Activated B cell treated with CpG ODN at 0.5 μM for 24 hours (primary cell): ENCODE results near the gene ZDHHC1. TPM values are rescaled to one million over a fixed set of nuclear protein-coding genes. Genes with fewer than 3 reads are reported as not detected.

Experiments used
- ATAC-seq: fragments of 200-7000 bp; cut with Tn5 transposase; one replicate; pipeline ENCODE4 v1.10.0; 2021; ENCODE audit warnings: low read depth, mild to moderate bottlenecking, moderate library complexity
- CTCF ChIA-PET: fragments of 350-600 bp; sonication (Branson Sonifier 250); formaldehyde crosslinking; loops from one replicate; lab custom pipeline; 2021; ENCODE audit warnings: antibody characterized with exemption; lab: Charles Lee
- POLR2A ChIA-PET: fragments of 350-600 bp; sonication (Branson Sonifier 250); formaldehyde crosslinking; loops from one replicate; lab custom pipeline; 2021; ENCODE audit warnings: antibody characterized with exemption; lab: Charles Lee
- DNase-seq: peaks from one replicate; pipeline ENCODE4 v3.0.0; 2022
- H3K27ac Mint-ChIP-seq: one replicate; pipeline ENCODE4 v1.8.0; 2020; ENCODE audit warnings: mixed read lengths
- H3K27me3 Mint-ChIP-seq: one replicate; pipeline ENCODE4 v1.8.0; 2021; ENCODE audit warnings: mixed read lengths
- H3K36me3 Mint-ChIP-seq: one replicate; pipeline ENCODE4 v1.8.0; 2021; ENCODE audit warnings: low read depth, mixed read lengths
- H3K4me1 Mint-ChIP-seq: one replicate; pipeline ENCODE4 v1.8.0; 2021; ENCODE audit warnings: mixed read lengths
- H3K4me3 Mint-ChIP-seq: one replicate; pipeline ENCODE4 v1.8.0; 2020; ENCODE audit warnings: mild to moderate bottlenecking, mixed read lengths
- H3K9me3 Mint-ChIP-seq: one replicate; pipeline ENCODE4 v1.8.0; 2020; ENCODE audit warnings: mixed read lengths
- CTCF ChIP-seq: fragments of 200-600 bp; IDR thresholded peaks from one replicate; pipeline ENCODE4 v1.8.0; 2022; ENCODE audit warnings: antibody characterized with exemption, mild to moderate bottlenecking
- intact Hi-C: fragments of 100-400 bp; cut with micrococcal nuclease; formaldehyde crosslinking; loops from one replicate; pipeline ENCODE4 v1.15.1; 2024
- total RNA-seq: library from RNA; stranded (reverse); gene quantifications from 2 replicates; pipeline ENCODE4 v1.2.3, GENCODE V29; 2022

The ZDHHC1 gene
- total RNA-seq, 1 donor from 2014 or later, result 3.8 TPM

GRCh38 chr16:67397812-67398545 is 18.3 kb downstream of the ZDHHC1 start:
- peaks cover 9% of the 10 kb centered on the region for H3K4me1 Mint-ChIP-seq
- H3K9me3 Mint-ChIP-seq, result no peaks in the 10 kb centered on the region
- no peaks in the 10 kb centered on the region for H3K36me3 Mint-ChIP-seq
- ChIA-PET POLR2A (interaction anchor here (0.7 kb wide), 1 partner anchor 9 kb away, joined by 5 read pairs; no protein-coding TSS in a partner anchor), CTCF (interaction anchor here (1.1 kb wide), 1 partner anchor 51 kb away, joined by 3 read pairs; no protein-coding TSS in a partner anchor)
- H3K27ac Mint-ChIP-seq, result no peak overlapping the region
- H3K4me3 Mint-ChIP-seq, result no peak overlapping the region
- H3K27me3 Mint-ChIP-seq, result peaks cover 11% of the 10 kb centered on the region
- DNase-seq (no peak), ATAC-seq (no peak)
- intact Hi-C loops, result no loop called here
- no peak for TF ChIP-seq CTCF

GRCh38 chr16:67397036-67397801 is 19.1 kb downstream of the ZDHHC1 start:
- intact Hi-C loops, result no loop called here
- Mint-ChIP-seq H3K27ac (no peak overlapping the region), H3K36me3 (no peaks in the 10 kb centered on the region), H3K4me3 (no peak overlapping the region), H3K4me1 (peaks cover 9% of the 10 kb centered on the region), H3K9me3 (no peaks in the 10 kb centered on the region), H3K27me3 (peaks cover 16% of the 10 kb centered on the region)
- no peak for TF ChIP-seq CTCF
- POLR2A ChIA-PET, result no interaction called here
- CTCF ChIA-PET, result interaction anchor here (1.1 to 1.5 kb wide), 2 partner anchors 50 to 137 kb away, joined by 3 read pairs; no protein-coding TSS in a partner anchor
- ATAC-seq, result no peak
- DNase-seq, result no peak

- DNase-seq (no peak), ATAC-seq (no peak)
- no peaks in the 10 kb centered on the region for H3K9me3 Mint-ChIP-seq
- H3K36me3 Mint-ChIP-seq, result no peaks in the 10 kb centered on the region
- CTCF ChIA-PET, result interaction anchor here (1.1 to 1.5 kb wide), 2 partner anchors 49 to 136 kb away, joined by 3 read pairs; no protein-coding TSS in a partner anchor
- peaks cover 17% of the 10 kb centered on the region for H3K27me3 Mint-ChIP-seq
- no peak for TF ChIP-seq CTCF
- POLR2A ChIA-PET, result no interaction called here
- H3K4me1 Mint-ChIP-seq, result peaks cover 9% of the 10 kb centered on the region
- H3K4me3 Mint-ChIP-seq, result no peak overlapping the region
- H3K27ac Mint-ChIP-seq, result no peak overlapping the region
- intact Hi-C loops, result no loop called here
These were observed 19.9 kb downstream of the ZDHHC1 start for GRCh38 chr16:67396159-67397035.

- ATAC-seq (no peak), DNase-seq (no peak)
- no peak overlapping the region for H3K27ac Mint-ChIP-seq
- H3K4me3 Mint-ChIP-seq, result no peak overlapping the region
- H3K27me3 Mint-ChIP-seq, result peaks cover 21% of the 10 kb centered on the region
- H3K36me3 Mint-ChIP-seq, result no peaks in the 10 kb centered on the region
- POLR2A ChIA-PET, result no interaction called here
- CTCF ChIA-PET, result interaction anchor here (1.5 kb wide), 1 partner anchor 135 kb away, joined by 3 read pairs; no protein-coding TSS in a partner anchor
- peaks cover 14% of the 10 kb centered on the region for H3K4me1 Mint-ChIP-seq
- H3K9me3 Mint-ChIP-seq, result no peaks in the 10 kb centered on the region
- intact Hi-C loops, result no loop called here
- no peak for TF ChIP-seq CTCF
These were observed 20.7 kb downstream of the ZDHHC1 start for GRCh38 chr16:67395458-67396158.
